NCI-H146 treated with DMSO at 0.1 percent for 48 hours (cell line): Measurements from ENCODE around the gene WDFY2.

Experiments used
- DNase-seq: peaks from one replicate; lab custom pipeline; 2025; ENCODE audit not compliant: unreplicated experiment; lab: John Stamatoyannopoulos, UW

The WDFY2 gene

DNA sequence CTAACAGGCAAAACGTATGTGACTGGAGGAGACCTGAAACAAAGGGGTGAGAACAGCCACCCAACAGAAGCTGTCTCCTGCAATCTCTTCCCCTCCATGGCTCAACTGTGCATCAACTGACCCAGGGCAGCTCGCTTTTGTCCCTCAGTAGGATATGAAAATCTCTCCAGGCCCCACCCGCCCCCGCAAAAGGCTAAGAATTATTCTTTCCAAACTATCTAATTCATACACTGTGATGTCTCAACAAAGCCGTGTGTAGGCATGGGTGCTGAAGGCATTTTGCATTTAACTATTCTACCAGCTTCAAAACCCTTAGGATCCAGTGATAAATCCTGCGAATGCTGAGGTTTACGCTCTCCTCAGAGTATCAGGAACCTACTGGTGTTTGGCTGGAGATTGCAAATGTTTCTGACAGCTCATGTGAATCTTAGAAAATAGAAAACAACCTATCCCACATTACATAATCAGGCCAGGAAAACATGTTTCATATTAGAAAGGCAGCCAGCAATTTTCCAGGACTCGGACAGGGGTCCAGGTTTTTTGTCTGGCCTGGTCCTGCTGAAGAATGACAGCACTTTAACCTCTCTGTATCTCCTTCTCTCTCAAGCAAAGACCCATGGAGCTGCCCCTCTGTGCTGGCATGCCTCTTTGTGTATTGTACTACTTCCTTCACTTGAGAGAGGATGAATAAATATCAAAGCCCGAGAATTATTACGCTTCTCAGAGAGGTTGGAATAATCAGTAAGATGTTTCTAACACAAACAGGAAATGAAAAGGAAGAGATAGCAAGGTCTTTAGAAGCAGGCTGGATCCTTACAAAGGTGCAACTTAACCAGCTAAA lies 202.4 kb downstream of the WDFY2 start:
- no peak for DNase-seq

GRCh38 chr13:51793570-51794271 lies 209.5 kb downstream of the WDFY2 start:
- DNase-seq: no peak

GRCh38 chr13:51794964-51795363 lies 210.7 kb downstream of the WDFY2 start:
- DNase-seq: peak; percentile 59

DNA sequence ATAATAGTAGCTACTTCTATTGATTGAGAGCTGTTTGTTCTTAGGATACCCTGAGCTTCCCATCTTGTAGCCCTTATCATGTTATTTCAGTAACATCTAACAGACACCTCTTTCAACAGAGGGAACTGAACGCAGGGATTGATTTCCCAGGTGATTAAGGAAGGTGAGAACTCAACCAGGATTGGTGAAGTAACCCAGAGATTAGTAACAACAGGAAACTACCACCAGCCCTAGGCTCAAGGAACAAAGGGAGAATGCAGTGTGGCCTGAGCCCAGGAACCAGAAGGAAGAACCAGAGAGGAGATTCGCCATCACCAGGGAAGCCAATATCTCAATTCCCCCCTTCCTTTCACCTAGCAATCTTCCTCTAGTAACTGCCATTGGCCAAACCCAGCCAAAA lies 211.2 kb downstream of the WDFY2 start:
- DNase-seq: no peak

GRCh38 chr13:51796546-51796945 lies 212.3 kb downstream of the WDFY2 start:
- no peak for DNase-seq

DNA sequence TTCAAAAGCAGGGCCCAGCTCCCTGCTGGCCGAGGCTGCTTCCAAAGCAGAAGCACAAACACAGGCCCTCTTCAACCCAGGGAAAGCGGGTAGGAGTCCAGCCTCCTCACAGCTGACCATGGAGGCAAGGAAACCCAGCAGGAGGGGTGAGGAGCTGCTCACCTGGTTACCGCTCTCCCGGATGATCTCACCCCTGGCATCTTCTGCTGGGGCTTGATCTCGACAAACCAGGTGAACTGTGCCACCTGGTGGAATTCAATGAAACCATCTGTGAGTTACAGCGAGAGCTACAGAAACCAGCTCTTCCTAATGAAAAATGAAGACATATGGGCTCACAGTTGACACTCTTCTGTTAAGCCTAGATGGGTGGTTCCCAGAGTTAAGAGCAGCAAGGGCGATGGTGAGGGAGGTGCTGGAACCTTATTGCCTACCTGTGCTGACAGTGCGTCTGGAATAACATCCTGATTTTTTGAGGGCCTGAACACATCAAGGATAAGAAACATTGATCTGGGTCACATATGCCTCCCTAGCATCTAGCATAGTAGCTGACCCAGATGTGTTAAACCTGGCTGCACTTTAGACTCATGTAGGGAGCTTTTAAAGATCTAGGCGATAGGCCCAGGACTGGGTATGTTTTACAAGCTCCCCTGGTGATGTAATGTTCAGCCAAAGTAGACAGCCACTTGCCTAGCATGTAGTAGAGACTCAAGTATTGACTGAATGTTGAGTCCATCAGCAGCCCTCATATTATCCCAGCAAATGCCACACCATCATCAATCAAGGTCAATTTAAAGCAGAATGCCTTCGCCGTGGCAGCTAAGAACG lies 213.6 kb downstream of the WDFY2 start:
- peak; percentile 68 for DNase-seq

GRCh38 chr13:51799261-51799660 lies 215.0 kb downstream of the WDFY2 start:
- no peak for DNase-seq

DNA sequence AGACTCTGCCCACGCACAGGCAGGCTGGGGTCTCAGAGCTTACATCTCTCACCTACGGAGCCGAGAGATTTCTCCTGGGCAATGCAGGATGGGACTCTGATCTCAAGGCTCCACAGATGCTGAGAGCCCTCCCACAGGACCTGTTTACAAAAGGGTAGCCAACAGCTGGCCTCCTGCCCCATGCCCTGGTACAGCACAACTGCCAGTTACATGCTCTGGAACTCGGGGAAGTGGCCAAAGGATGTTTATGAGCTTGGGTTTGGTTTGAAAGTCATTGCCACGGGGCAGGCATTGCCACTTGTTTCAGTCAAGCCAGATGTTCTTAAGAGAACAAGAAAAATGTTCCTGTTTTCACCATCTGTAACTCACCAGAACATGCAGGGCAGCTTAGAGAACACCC lies 216.2 kb downstream of the WDFY2 start:
- DNase-seq: no peak

DNA sequence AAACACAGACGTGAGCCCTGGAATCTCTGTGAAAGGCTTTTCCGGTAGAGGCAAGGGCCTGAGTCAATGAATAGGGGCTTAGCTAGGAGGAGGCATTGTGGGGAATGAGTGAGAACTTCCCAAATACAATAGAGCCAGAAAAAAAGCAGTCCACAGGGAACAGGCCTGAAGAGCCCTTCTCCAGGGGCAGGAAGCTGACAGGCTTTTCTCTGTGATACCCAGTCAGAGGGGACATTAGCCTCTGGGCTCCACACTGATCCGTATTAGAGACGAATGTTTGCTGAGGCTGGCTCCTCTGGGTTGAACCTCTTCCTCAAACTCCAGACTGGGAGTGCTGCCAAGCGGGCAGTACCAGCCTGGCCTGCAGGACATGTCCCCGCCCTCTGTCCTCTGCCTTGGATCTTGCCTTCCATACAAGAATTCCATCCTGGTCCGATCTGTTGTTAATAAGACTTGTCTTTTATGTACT lies 217.4 kb downstream of the WDFY2 start:
- no peak for DNase-seq

DNA sequence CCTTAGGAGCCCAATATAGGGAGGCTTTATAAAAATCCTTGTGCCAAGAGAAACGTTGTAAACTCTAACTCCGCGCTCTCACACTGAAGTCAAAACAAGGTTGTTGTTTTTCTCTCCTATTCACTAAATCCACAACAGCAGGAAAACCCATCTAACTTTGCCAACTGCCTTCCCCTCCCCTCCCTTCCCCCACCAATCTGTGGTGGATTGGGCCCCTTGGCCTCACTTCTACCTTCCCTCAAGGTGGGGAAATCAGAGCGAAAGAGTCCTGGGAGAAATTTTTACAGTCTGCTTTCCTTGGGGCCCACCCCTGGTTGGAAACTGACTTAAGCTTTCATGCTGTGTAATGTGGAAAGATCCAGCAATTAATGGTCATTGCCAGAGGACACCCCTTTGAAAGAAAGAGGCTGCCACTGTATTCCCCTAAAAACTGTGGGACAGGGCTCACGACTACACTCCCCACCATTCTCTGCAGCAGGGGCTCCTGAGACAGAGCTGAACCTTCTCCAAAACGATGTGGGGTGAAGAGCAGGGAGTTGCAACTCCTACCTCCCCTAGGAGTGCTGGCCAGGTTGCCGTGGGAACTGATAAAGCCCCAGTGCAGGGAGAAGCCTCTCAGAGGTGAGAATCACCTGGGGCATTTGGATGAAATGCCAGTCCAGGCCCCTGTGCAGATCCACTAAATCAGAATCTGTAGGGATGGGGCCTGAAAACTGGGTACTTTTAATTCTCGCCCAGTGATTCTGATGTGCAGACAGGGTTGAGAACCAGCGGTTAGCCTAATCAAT lies 218.6 kb downstream of the WDFY2 start:
- DNase-seq: no peak

- peak; percentile 61 for DNase-seq
Observed at GRCh38 chr13:51803422-51804294, 219.4 kb downstream of the WDFY2 start, which contains the start of gene DHRS12. Gene DHRS12, minus strand, starts transcription at chr13:51804163. Its CDS starts 4,504 bp downstream, at chr13:51799659.

DNA sequence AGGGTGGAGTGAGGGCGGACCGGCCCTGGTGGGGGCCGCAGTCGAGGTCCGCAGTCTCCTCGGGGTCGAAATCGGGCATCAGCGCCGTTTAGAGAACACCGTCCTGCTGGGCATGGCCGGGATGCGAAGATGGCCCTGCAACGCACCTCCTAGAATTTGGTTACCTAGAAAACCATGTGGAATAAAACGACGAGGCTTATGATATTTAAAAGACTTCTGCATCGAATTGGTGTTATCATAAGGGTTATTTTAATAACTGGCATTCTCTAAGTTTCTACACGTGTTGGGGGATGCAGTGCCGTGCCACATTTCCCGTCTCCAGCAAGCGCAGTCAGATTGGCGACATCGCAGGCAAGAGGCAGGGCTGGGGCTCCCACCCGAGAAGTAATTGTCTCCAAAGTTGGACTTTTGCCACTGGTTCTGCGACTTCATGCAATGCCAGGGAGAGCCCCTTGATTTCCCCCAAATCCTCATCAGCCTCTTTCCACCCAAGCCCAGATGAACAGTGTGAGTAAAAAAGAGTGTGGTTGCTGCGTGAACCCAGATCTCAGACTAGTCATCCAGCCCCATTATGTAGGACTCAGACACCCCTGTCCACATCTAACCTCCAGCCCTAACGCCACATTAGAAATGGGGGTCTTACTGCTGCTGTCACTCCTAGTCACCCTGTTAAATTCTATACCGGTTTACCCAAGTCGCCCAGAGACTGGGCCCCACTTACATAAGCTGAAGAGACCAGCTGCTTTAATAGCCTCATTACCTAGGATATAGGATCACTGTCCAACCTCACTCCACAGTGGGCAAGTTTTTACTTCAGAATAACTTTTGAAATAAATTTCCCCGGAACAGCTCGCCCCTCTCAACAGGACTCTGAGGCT lies 220.3 kb downstream of the WDFY2 start:
- DNase-seq: peak; percentile 61

GRCh38 chr13:51805313-51805712 lies 221.1 kb downstream of the WDFY2 start:
- no peak for DNase-seq

GRCh38 chr13:51805925-51806324 lies 221.7 kb downstream of the WDFY2 start:
- DNase-seq: no peak

- DNase-seq: no peak
Observed at GRCh38 chr13:51806566-51806965, 222.3 kb downstream of the WDFY2 start.

DNA sequence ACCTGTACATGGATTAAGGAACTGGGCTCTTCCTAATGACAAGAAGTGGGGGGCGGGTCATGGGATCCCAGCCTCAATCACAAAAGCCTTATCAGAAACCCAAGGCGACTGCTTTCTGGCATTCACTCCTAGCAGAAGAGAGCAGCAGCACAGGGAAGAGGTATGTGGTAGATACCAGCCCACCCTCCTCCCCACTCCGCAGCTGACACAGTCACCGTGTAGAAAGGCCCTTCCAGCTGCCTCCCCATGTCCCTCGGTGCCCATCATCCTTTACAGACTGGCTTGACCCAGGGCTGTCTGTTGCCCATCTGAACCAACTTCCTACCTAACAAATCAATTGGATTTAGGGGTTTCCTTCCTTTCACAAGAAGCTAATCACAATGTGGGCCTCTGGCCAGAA lies 222.8 kb downstream of the WDFY2 start:
- DNase-seq: no peak

DNA sequence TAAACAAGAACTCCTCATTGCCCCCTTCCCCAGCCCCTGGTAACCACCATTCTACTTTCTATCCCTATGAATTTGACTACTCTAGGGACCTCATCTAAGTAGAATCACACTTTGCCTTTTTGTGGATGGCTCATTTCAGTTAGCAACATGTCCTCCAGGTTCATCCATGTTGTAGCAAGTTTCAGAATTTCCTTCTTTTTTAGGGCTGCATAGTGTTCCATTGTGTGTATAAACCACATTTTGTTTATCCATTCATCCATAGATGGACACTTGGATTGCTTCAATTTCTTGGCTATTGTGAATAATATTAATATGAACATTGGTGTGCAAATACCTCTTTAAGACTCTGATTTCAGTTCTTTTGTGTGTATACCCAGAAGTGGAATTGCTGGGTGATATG lies 224.5 kb downstream of the WDFY2 start:
- DNase-seq: no peak

DNA sequence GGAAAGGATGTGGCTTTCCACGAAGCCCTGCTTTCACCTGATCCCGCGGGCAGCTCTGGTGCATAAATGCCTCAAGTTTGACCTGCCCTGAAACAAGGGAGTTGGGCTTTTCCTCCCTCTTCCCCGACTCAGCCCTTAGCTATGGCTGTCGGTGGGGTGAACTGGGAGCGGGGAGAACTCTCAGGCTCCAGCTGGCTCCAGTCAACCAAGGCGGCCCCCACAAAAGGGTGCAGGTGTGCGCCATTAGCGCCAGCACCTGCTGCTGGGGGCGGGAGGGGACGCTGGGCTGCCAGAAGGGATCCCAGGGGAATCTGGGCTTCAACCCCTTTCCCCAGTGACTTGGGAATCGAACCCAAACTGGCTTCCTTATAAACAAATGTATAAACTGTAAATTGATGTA lies 226.8 kb downstream of the WDFY2 start:
- DNase-seq: peak; percentile 59
